H1 (cell line): ENCODE measurements around the gene POLE4. TPM values are rescaled to one million over a fixed set of nuclear protein-coding genes. Genes with fewer than 3 reads are reported as not detected.

ENCODE experiments used
- CTCF ChIA-PET: fragments of 300-600 bp; sonication (Branson Sonifier 250); formaldehyde crosslinking; loops from one replicate; lab custom pipeline; 2021; ENCODE audit not compliant: partially characterized antibody; lab: Charles Lee
- POLR2A ChIA-PET: fragments of 300-600 bp; sonication (Branson Sonifier 250); formaldehyde crosslinking; loops from one replicate; lab custom pipeline; 2021; ENCODE audit warnings: inconsistent platforms; ENCODE audit not compliant: partially characterized antibody; lab: Charles Lee
- DNase-seq, 2 experiments: peaks; one replicate each; pipeline versions ENCODE4 v3.0.0 to v3.0.0-alpha.2; 2010 to 2022; ENCODE audit warnings: low spot score in 2 of 2, low read depth in 1 of 2, mixed read lengths in 1 of 2
- FAIRE-seq: peaks from 2 replicates; lab custom pipeline; 2011; peaks lifted over from hg19 to GRCh38; lab: Jason Lieb, UNC
- H2AFZ ChIP-seq: 2 replicates; pipeline ENCODE4 v1.8.1; 2012; ENCODE audit warnings: low read length, inconsistent platforms
- H2AK5ac ChIP-seq: 2 replicates; pipeline ENCODE4 v1.6.1; 2013; ENCODE audit warnings: low read depth, low read length
- H2BK120ac ChIP-seq: replicated peaks from 2 replicates; pipeline ENCODE3; 2013; ENCODE audit warnings: low read depth, low read length, inconsistent platforms
- H2BK12ac ChIP-seq: 2 replicates; pipeline ENCODE4 v1.6.1; 2013; ENCODE audit warnings: low read depth, low read length
- H2BK15ac ChIP-seq: 2 replicates; pipeline ENCODE4 v1.6.1; 2013; ENCODE audit warnings: low read length
- H2BK20ac ChIP-seq: 2 replicates; pipeline ENCODE4 v1.6.1; 2013; ENCODE audit warnings: low read length
- H2BK5ac ChIP-seq: 2 replicates; pipeline ENCODE4 v1.6.1; 2013; ENCODE audit warnings: low read depth, low read length
- H3K14ac ChIP-seq: 2 replicates; pipeline ENCODE4 v1.6.1; 2013; ENCODE audit warnings: inconsistent platforms; ENCODE audit not compliant: insufficient read length
- H3K18ac ChIP-seq: 2 replicates; pipeline ENCODE4 v1.6.1; 2013; ENCODE audit warnings: low read length; ENCODE audit errors: extremely low read depth
- H3K23ac ChIP-seq: 2 replicates; pipeline ENCODE4 v1.6.1; 2013; ENCODE audit warnings: inconsistent platforms; ENCODE audit not compliant: insufficient read length
- H3K23me2 ChIP-seq: 2 replicates; pipeline ENCODE4 v1.6.1; 2013; ENCODE audit warnings: low read depth, low read length
- H3K27ac ChIP-seq: 2 replicates; pipeline ENCODE4 v1.6.1; 2011; ENCODE audit warnings: low read depth, low read length, inconsistent platforms
- H3K27me3 ChIP-seq, 4 experiments: replicated peaks in 1 of 4; 1 replicate in 1 of 4; 2 replicates in 3 of 4; pipeline versions ENCODE4 v1.6.1 to v1.8.1; 2011 to 2013; ENCODE audit warnings: low read length in 3 of 4, mild to moderate bottlenecking in 3 of 4, inconsistent platforms in 2 of 4, mixed read lengths in 2 of 4, moderate library complexity in 1 of 4; ENCODE audit not compliant: control insufficient read depth in 3 of 4, insufficient read depth in 3 of 4; ENCODE audit errors: extremely low read depth in 1 of 4
- H3K36me3 ChIP-seq, 4 experiments: 2 replicates each; pipeline versions ENCODE4 v1.6.1 to v1.8.1; 2011 to 2013; ENCODE audit warnings: mild to moderate bottlenecking in 4 of 4, low read length in 3 of 4, moderate library complexity in 2 of 4, control low read depth in 1 of 4, inconsistent platforms in 1 of 4; ENCODE audit not compliant: insufficient read depth in 4 of 4, control insufficient read depth in 2 of 4
- H3K4ac ChIP-seq: replicated peaks from 2 replicates; pipeline ENCODE3; 2013; ENCODE audit warnings: low read length, low read depth, mixed read lengths, inconsistent platforms; ENCODE audit not compliant: insufficient read length
- H3K4me1 ChIP-seq, 4 experiments: replicated peaks in 1 of 4; 1 replicate in 1 of 4; 2 replicates in 3 of 4; pipeline versions ENCODE4 v1.6.1 to v1.8.1; 2011 to 2013; ENCODE audit warnings: low read length in 3 of 4, inconsistent platforms in 2 of 4, mixed read lengths in 1 of 4; ENCODE audit not compliant: insufficient read depth in 4 of 4, control insufficient read depth in 3 of 4
- H3K4me2 ChIP-seq, 2 experiments: 2 replicates each; pipeline versions ENCODE4 v1.6.1 to v1.8.1; 2011 to 2013; ENCODE audit warnings: low read depth in 2 of 2, low read length in 2 of 2, control low read depth in 1 of 2, inconsistent platforms in 1 of 2, mild to moderate bottlenecking in 1 of 2; ENCODE audit not compliant: insufficient read depth in 1 of 2
- H3K4me3 ChIP-seq, 4 experiments: fragments of 200-600, 300-600 bp in 1 of 4; sonication (generic), shearing (Covaris generic), sonication (Bioruptor Twin) in 1 of 4; 2 replicates each; pipeline versions ENCODE4 v1.5.1 to v1.8.1; 2011 to 2016; ENCODE audit warnings: low read length in 4 of 4, low read depth in 3 of 4, control low read depth in 2 of 4, inconsistent platforms in 2 of 4, mild to moderate bottlenecking in 2 of 4, mixed read lengths in 1 of 4, moderate library complexity in 1 of 4; ENCODE audit not compliant: insufficient read depth in 2 of 4; ENCODE audit errors: extremely low read depth in 1 of 4
- H3K56ac ChIP-seq: replicated peaks from 2 replicates; pipeline ENCODE3; 2013; ENCODE audit warnings: low read depth, mild to moderate bottlenecking, mixed read lengths, low read length, inconsistent platforms; ENCODE audit not compliant: insufficient read length
- H3K79me1 ChIP-seq: 2 replicates; pipeline ENCODE4 v1.6.1; 2013; ENCODE audit warnings: low read depth, low read length, control low read depth
- H3K79me2 ChIP-seq, 2 experiments: 2 replicates each; pipeline versions ENCODE4 v1.6.1 to v1.8.1; 2012 to 2013; ENCODE audit warnings: low read length in 2 of 2, mild to moderate bottlenecking in 2 of 2, inconsistent platforms in 1 of 2; ENCODE audit not compliant: insufficient read depth in 2 of 2, control insufficient read depth in 1 of 2
- H3K9ac ChIP-seq, 4 experiments: replicated peaks in 1 of 4; 1 replicate in 1 of 4; 2 replicates in 3 of 4; pipeline versions ENCODE4 v1.6.1 to v1.8.1; 2011 to 2013; ENCODE audit warnings: low read depth in 3 of 4, low read length in 3 of 4, control low read depth in 2 of 4, mild to moderate bottlenecking in 2 of 4, moderate library complexity in 2 of 4, inconsistent platforms in 1 of 4; ENCODE audit errors: extremely low read depth in 1 of 4
- H3K9me3 ChIP-seq, 2 experiments: 2 replicates each; pipeline versions ENCODE4 v1.6.1 to v1.8.1; 2012 to 2013; ENCODE audit warnings: mild to moderate bottlenecking in 2 of 2, moderate library complexity in 2 of 2, control low read depth in 1 of 2, inconsistent platforms in 1 of 2, low read depth in 1 of 2, low read length in 1 of 2, mixed read lengths in 1 of 2; ENCODE audit not compliant: insufficient read depth in 2 of 2
- H4K20me1 ChIP-seq, 2 experiments: replicated peaks in 1 of 2; 2 replicates each; pipeline versions ENCODE3 to v1.8.1; 2011 to 2013; ENCODE audit warnings: inconsistent platforms in 2 of 2, low read length in 2 of 2, mild to moderate bottlenecking in 1 of 2; ENCODE audit not compliant: insufficient read depth in 2 of 2, control insufficient read depth in 1 of 2
- H4K5ac ChIP-seq: 2 replicates; pipeline ENCODE4 v1.6.1; 2013; ENCODE audit warnings: low read length, low read depth, mixed read lengths, inconsistent platforms; ENCODE audit not compliant: insufficient read length
- H4K8ac ChIP-seq: 2 replicates; pipeline ENCODE4 v1.8.0; 2013; ENCODE audit warnings: mild to moderate bottlenecking, moderate library complexity, low read length, inconsistent platforms; ENCODE audit not compliant: insufficient read depth; ENCODE audit errors: extremely low read depth
- H4K91ac ChIP-seq: replicated peaks from 2 replicates; pipeline ENCODE3; 2013; ENCODE audit warnings: low read length, mixed read lengths, inconsistent platforms; ENCODE audit not compliant: insufficient read length
- BCL11A ChIP-seq, 2 experiments: IDR thresholded peaks; one replicate each; pipeline ENCODE4 v1.6.1; 2011; ENCODE audit warnings: low read depth in 2 of 2, low read length in 2 of 2, mild to moderate bottlenecking in 2 of 2
- CHD1 ChIP-seq: IDR thresholded peaks from 2 replicates; pipeline ENCODE4 v1.6.1; 2012; ENCODE audit warnings: low read depth, low read length, improper control_type of control experiment
- CHD2 ChIP-seq: IDR thresholded peaks from 2 replicates; pipeline ENCODE4 v1.6.1; 2012; ENCODE audit warnings: low read length, improper control_type of control experiment
- CREB1 ChIP-seq: IDR thresholded peaks from 2 replicates; pipeline ENCODE4 v1.6.1; 2012; ENCODE audit warnings: inconsistent platforms
- CTBP2 ChIP-seq: IDR thresholded peaks from 2 replicates; pipeline ENCODE4 v1.7.0; 2011; ENCODE audit warnings: borderline replicate concordance, mild to moderate bottlenecking, moderate library complexity, mixed read lengths, low read length; ENCODE audit not compliant: insufficient read depth, insufficient read length
- EGR1 ChIP-seq: IDR thresholded peaks from 2 replicates; pipeline ENCODE4 v1.6.1; 2011; ENCODE audit warnings: low read depth, low read length, borderline replicate concordance
- HDAC2 ChIP-seq, 2 experiments: fragments of 300-600 bp in 1 of 2; sonication (generic) in 1 of 2; IDR thresholded peaks; 2 replicates each; pipeline ENCODE4 v1.6.1; 2011 to 2012; ENCODE audit warnings: low read depth in 2 of 2, low read length in 2 of 2, mild to moderate bottlenecking in 2 of 2, moderate library complexity in 2 of 2, borderline replicate concordance in 1 of 2, inconsistent platforms in 1 of 2
- POLR2A ChIP-seq, 2 experiments: IDR thresholded peaks; 1 replicate in 1 of 2; 2 replicates in 1 of 2; pipeline ENCODE4 v1.6.1; 2011; ENCODE audit warnings: low read depth in 2 of 2, low read length in 2 of 2, mild to moderate bottlenecking in 2 of 2; ENCODE audit errors: control extremely low read depth in 1 of 2
- SIN3A ChIP-seq, 2 experiments: IDR thresholded peaks in 1 of 2; conservative IDR thresholded peaks in 1 of 2; 2 replicates each; pipeline ENCODE4 v1.6.1; 2011 to 2012; ENCODE audit warnings: low read length in 2 of 2, improper control_type of control experiment in 1 of 2, low read depth in 1 of 2, mild to moderate bottlenecking in 1 of 2
- SP4 ChIP-seq: IDR thresholded peaks from 2 replicates; pipeline ENCODE4 v1.6.1; 2012; ENCODE audit warnings: low read length, inconsistent platforms
- TEAD4 ChIP-seq: IDR thresholded peaks from 2 replicates; pipeline ENCODE4 v1.6.1; 2012; ENCODE audit warnings: low read depth, low read length, inconsistent platforms, mixed read lengths
- YY1 ChIP-seq: IDR thresholded peaks from 2 replicates; pipeline ENCODE4 v1.6.1; 2011; ENCODE audit warnings: low read depth, mild to moderate bottlenecking, low read length
- WGBS, 2 experiments: shearing (Covaris generic) in 1 of 2; methylation state at CpG; one replicate each; pipeline versions ENCODE4 v1.1.6 to v1.1.7; 2013 to 2015; ENCODE audit warnings: low lambda C conversion rate in 2 of 2, mixed read lengths in 2 of 2, inconsistent platforms in 1 of 2, low coverage in 1 of 2, missing lambda C conversion rate in 1 of 2; ENCODE audit not compliant: insufficient replicate concordance in 2 of 2, insufficient coverage in 1 of 2, insufficient read length in 1 of 2; ENCODE audit errors: extremely low coverage in 1 of 2, missing lambda C conversion rate in 1 of 2; 5-methylcytosine and 5-hydroxymethylcytosine counted together
- polyA plus RNA-seq, 7 experiments: library from polyadenylated mRNA; depleted of rRNA in 3 of 7; stranded (reverse) in 5 of 7; unstranded in 2 of 7; fragments of >200 nt in 5 of 7; fragments of 200-250 nt in 2 of 7; gene quantifications; 1 replicate in 5 of 7; 2 replicates in 1 of 7; 4 replicates in 1 of 7; pipeline versions ENCODE4 v1.2.1 to v1.2.3, GENCODE V29; 2011 to 2013; ENCODE audit warnings: missing spikeins in 2 of 7, mixed read lengths in 2 of 7
- total RNA-seq: library from RNA; stranded (reverse); fragmentation: NEBNext Ultra II Directional; extraction: Animal tissue kit (Norgen Biotek cat#: 25700); gene quantifications from 2 replicates; pipeline ENCODE4 v1.2.1, GENCODE V29; 2021
- TF ChIP-seq, protein P1 (sequence below): IDR thresholded peaks from 2 replicates; pipeline ENCODE4 v1.6.1; 2012; ENCODE audit warnings: inconsistent platforms
- TF ChIP-seq, protein P2 (sequence below): IDR thresholded peaks from 2 replicates; pipeline ENCODE4 v1.6.1; 2011; ENCODE audit warnings: low read length, improper control_type of control experiment

The POLE4 gene
- total and polyA plus RNA-seq, 2 of the 8 experiments (the other 6 are each of a cell fraction or from before 2014, with no cell fraction given): 16.7 to 44.7 TPM

DNA sequence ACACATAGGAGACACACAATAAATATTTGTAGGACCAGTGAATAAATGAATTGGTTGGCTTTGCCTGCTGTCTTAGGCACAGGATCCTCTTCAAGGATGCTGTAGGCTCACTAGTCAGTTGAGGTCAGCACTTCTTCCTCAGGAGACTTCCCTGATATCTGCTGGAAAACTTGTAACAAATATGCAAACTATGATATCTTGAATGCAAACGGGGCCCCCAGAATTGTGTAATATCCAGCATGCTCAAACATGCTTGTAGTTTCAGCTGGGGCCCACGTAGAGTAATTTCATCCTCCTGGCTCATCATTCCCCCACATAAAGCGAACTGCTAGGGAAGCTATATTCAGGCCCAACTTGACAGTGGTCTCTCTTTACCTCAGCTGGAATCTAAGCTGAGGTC, 43.6 kb downstream of the POLE4 start:
- no peak overlapping the region for H3K27ac ChIP-seq
- H4K20me1 ChIP-seq: no peaks in the 10 kb centered on the region
- H3K14ac ChIP-seq: no peak overlapping the region
- H2BK15ac ChIP-seq: no peak overlapping the region
- no peak overlapping the region for H4K8ac ChIP-seq
- no peaks in the 10 kb centered on the region for H3K79me2 ChIP-seq
- no peak overlapping the region for H3K23ac ChIP-seq
- H3K4me2 ChIP-seq: no peak overlapping the region
- no peak overlapping the region for H4K5ac ChIP-seq
- no peak overlapping the region for H2BK5ac ChIP-seq
- no peak overlapping the region for H2AK5ac ChIP-seq
- no peaks in the 10 kb centered on the region for H3K36me3 ChIP-seq
- H2BK20ac ChIP-seq: no peak overlapping the region
- H3K4me3 ChIP-seq: no peak overlapping the region
- no peaks in the 10 kb centered on the region for H3K4me1 ChIP-seq
- H3K79me1 ChIP-seq: no peaks in the 10 kb centered on the region
- H2AFZ ChIP-seq: no peak overlapping the region
- H2BK12ac ChIP-seq: no peak overlapping the region
- no peak for FAIRE-seq
- no peak overlapping the region for H4K91ac ChIP-seq
- DNase-seq: no peak
- WGBS, 2 experiments: 88% methylated on average over 3 of the region's 3 CpGs; no CpG with 5 or more reads in 1 of the 2 experiments
- H2BK120ac ChIP-seq: no peak overlapping the region
- CTCF ChIA-PET: interaction anchor here (0.6 to 2.3 kb wide), 3 partner anchors 10 to 462 kb away, joined by 3 to 6 read pairs (median 5); no protein-coding TSS in a partner anchor
- no peak overlapping the region for H3K9ac ChIP-seq
- no peak overlapping the region for H3K56ac ChIP-seq
- no peaks in the 10 kb centered on the region for H3K23me2 ChIP-seq
- H3K18ac ChIP-seq: no peak overlapping the region
- no peaks in the 10 kb centered on the region for H3K9me3 ChIP-seq
- H3K27me3 ChIP-seq: no peaks in the 10 kb centered on the region
- no peak overlapping the region for H3K4ac ChIP-seq
- POLR2A ChIA-PET: interaction anchor here (1.0 kb wide), 1 partner anchor 24 kb away, joined by 3 read pairs; no protein-coding TSS in a partner anchor
- TF ChIP-seq CHD2 (no peak), BCL11A (IDR thresholded peaks at IDR 0.05; ENCODE audit: low read depth in 2 of 2, low read length in 2 of 2) (no peak), EGR1 (no peak), HDAC2 (IDR thresholded peaks at IDR 0.05; ENCODE audit: borderline replicate concordance in 1 of 2, low read depth in 2 of 2, low read length in 2 of 2) (no peak), POLR2A (IDR thresholded peaks at IDR 0.05; ENCODE audit: control extremely low read depth in 1 of 2, low read depth in 2 of 2, low read length in 2 of 2) (no peak), CREB1 (no peak), YY1 (no peak), CHD1 (no peak), SP4 (no peak), SIN3A (conservative IDR thresholded peaks at IDR 0.05 in 1 of 2, IDR thresholded peaks at IDR 0.05 in 1 of 2; ENCODE audit: low read depth in 1 of 2, low read length in 2 of 2) (no peak), TEAD4 (no peak), CTBP2 (no peak)
- TF ChIP-seq, protein P1, sequence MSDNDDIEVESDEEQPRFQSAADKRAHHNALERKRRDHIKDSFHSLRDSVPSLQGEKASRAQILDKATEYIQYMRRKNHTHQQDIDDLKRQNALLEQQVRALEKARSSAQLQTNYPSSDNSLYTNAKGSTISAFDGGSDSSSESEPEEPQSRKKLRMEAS: no peak
- TF ChIP-seq, protein P2, sequence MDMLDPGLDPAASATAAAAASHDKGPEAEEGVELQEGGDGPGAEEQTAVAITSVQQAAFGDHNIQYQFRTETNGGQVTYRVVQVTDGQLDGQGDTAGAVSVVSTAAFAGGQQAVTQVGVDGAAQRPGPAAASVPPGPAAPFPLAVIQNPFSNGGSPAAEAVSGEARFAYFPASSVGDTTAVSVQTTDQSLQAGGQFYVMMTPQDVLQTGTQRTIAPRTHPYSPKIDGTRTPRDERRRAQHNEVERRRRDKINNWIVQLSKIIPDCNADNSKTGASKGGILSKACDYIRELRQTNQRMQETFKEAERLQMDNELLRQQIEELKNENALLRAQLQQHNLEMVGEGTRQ: no peak
